Endothelial cell of umbilical vein (primary cell): ENCODE measurements around the gene CAPN12. TPM values are rescaled to one million over a fixed set of nuclear protein-coding genes. Genes with fewer than 3 reads are reported as not detected.

Source experiments
- BruUV-seq: library from RNA; stranded (reverse); fragments of 400-500 nt; replicated peaks from 2 replicates; lab custom pipeline; 2021; lab: Mats Ljungman, UMichigan
- CTCF ChIA-PET: fragments of 300-600, 350-600 bp; sonication (Branson Sonifier 250); formaldehyde crosslinking; loops from one replicate; lab custom pipeline; 2021; ENCODE audit warnings: antibody characterized with exemption, inconsistent platforms; lab: Charles Lee
- POLR2A ChIA-PET: fragments of 300-600, 350-600 bp; sonication (Branson Sonifier 250); formaldehyde crosslinking; loops from one replicate; lab custom pipeline; 2021; ENCODE audit warnings: antibody characterized with exemption, inconsistent platforms; lab: Charles Lee
- DNase-seq: peaks from one replicate; pipeline ENCODE4 v3.0.0-alpha.2; 2011; ENCODE audit warnings: low read depth, low spot score
- FAIRE-seq: peaks from 2 replicates; lab custom pipeline; 2011; peaks lifted over from hg19 to GRCh38; lab: Jason Lieb, UNC
- H2AFZ ChIP-seq: 2 replicates; pipeline ENCODE4 v1.6.0; 2012; ENCODE audit warnings: low read depth, low read length, control low read depth, inconsistent platforms
- H3K27ac ChIP-seq: 2 replicates; pipeline ENCODE4 v1.5.1; 2011; ENCODE audit warnings: low read depth, mild to moderate bottlenecking, control low read depth, low read length, moderate library complexity; ENCODE audit not compliant: insufficient read depth
- H3K27me3 ChIP-seq, 2 experiments: 2 replicates each; pipeline versions ENCODE4 v1.6.0 to v1.6.1; 2011; ENCODE audit warnings: low read length in 2 of 2, mixed read lengths in 1 of 2; ENCODE audit not compliant: control insufficient read depth in 2 of 2, insufficient read depth in 2 of 2
- H3K36me3 ChIP-seq, 2 experiments: 2 replicates in 1 of 2; 3 replicates in 1 of 2; pipeline ENCODE4 v1.5.1; 2011; ENCODE audit warnings: low read length in 2 of 2, mild to moderate bottlenecking in 1 of 2, moderate library complexity in 1 of 2; ENCODE audit not compliant: control insufficient read depth in 2 of 2, insufficient read depth in 2 of 2; ENCODE audit errors: extremely low read depth in 1 of 2
- H3K4me1 ChIP-seq: 3 replicates; pipeline ENCODE4 v1.5.1; 2011; ENCODE audit warnings: mild to moderate bottlenecking, low read length; ENCODE audit not compliant: control insufficient read depth, insufficient read depth; ENCODE audit errors: extremely low read depth
- H3K4me2 ChIP-seq: 2 replicates; pipeline ENCODE4 v1.6.1; 2011; ENCODE audit warnings: low read length, control low read depth, mixed read lengths; ENCODE audit not compliant: insufficient read depth
- H3K4me3 ChIP-seq, 3 experiments: fragments of 200-600 bp in 1 of 3; sonication (generic), shearing (Covaris generic) in 1 of 3; replicated peaks in 1 of 3; 2 replicates each; pipeline ENCODE4 v1.5.1; 2011 to 2016; ENCODE audit warnings: control low read depth in 3 of 3, low read length in 3 of 3, mild to moderate bottlenecking in 2 of 3, inconsistent platforms in 1 of 3, low read depth in 1 of 3, moderate library complexity in 1 of 3; ENCODE audit not compliant: insufficient read depth in 1 of 3
- H3K79me2 ChIP-seq: 2 replicates; pipeline ENCODE4 v1.6.0; 2012; ENCODE audit warnings: low read length, inconsistent platforms; ENCODE audit not compliant: control insufficient read depth, insufficient read depth
- H3K9ac ChIP-seq: replicated peaks from 2 replicates; pipeline ENCODE3; 2011; ENCODE audit warnings: low read length, control low read depth; ENCODE audit not compliant: insufficient read depth; ENCODE audit errors: extremely low read depth
- H3K9me1 ChIP-seq: replicated peaks from 3 replicates; pipeline ENCODE4 v1.6.0; 2011; ENCODE audit warnings: mild to moderate bottlenecking, low read length; ENCODE audit not compliant: control insufficient read depth, insufficient read depth; ENCODE audit errors: extremely low read depth
- H3K9me3 ChIP-seq: replicated peaks from 2 replicates; pipeline ENCODE4 v1.5.1; 2012; ENCODE audit warnings: low read length, inconsistent platforms; ENCODE audit not compliant: control insufficient read depth, insufficient read depth
- H4K20me1 ChIP-seq: replicated peaks from 2 replicates; pipeline ENCODE3; 2011; ENCODE audit warnings: mild to moderate bottlenecking, low read length; ENCODE audit not compliant: control insufficient read depth, insufficient read depth; ENCODE audit errors: extremely low read depth
- CTCF ChIP-seq, 2 donors: IDR thresholded peaks; 1 replicate in 1 of 2; 2 replicates in 1 of 2; pipeline ENCODE4 v1.5.1; 2011; ENCODE audit warnings: low read length in 2 of 2, mild to moderate bottlenecking in 2 of 2, moderate library complexity in 2 of 2, control low read depth in 1 of 2, inconsistent platforms in 1 of 2, low read depth in 1 of 2; ENCODE audit not compliant: insufficient read depth in 1 of 2; ENCODE audit errors: extremely low read depth in 1 of 2
- FOS ChIP-seq: IDR thresholded peaks from 2 replicates; pipeline ENCODE4 v1.6.1; 2011; ENCODE audit warnings: mild to moderate bottlenecking, low read length, moderate library complexity, borderline replicate concordance; ENCODE audit not compliant: insufficient read depth
- JUN ChIP-seq: IDR thresholded peaks from 2 replicates; pipeline ENCODE4 v1.6.1; 2011; ENCODE audit warnings: borderline replicate concordance, low read depth; ENCODE audit not compliant: insufficient read length, insufficient read depth
- POLR2AphosphoS5 ChIP-seq: IDR thresholded peaks from 2 replicates; pipeline ENCODE4 v1.6.1; 2012; ENCODE audit warnings: low read depth, mild to moderate bottlenecking, control low read depth, low read length, moderate library complexity; ENCODE audit not compliant: insufficient read depth
- dilution Hi-C: fragments of 300-500 bp; cut with MboI; formaldehyde crosslinking; loops from one replicate; pipeline ENCODE4 v1.15.0; 2019; ENCODE audit warnings: low sequenced_read_pairs; ENCODE audit not compliant: extremely low pct_ligation_motif_present
- intact Hi-C: fragments of 100-400 bp; cut with micrococcal nuclease; formaldehyde crosslinking; loops from one replicate; pipeline ENCODE4 v1.10.0; 2022
- polyA plus RNA-seq, 4 experiments: library from polyadenylated mRNA; depleted of rRNA in 3 of 4; stranded (reverse) in 3 of 4; unstranded in 1 of 4; fragments of >200 nt; gene quantifications; 2 replicates each; pipeline versions ENCODE4 v1.2.1 to v1.2.3, GENCODE V29; 2011 to 2012; ENCODE audit warnings: missing spikeins in 1 of 4
- total RNA-seq: library from RNA; stranded (reverse); gene quantifications from 2 replicates; pipeline ENCODE4 v1.2.3, GENCODE V29; 2021
- TF ChIP-seq, protein P1 (sequence below): IDR thresholded peaks from 2 replicates; pipeline ENCODE4 v1.6.1; 2011; ENCODE audit not compliant: insufficient read depth, insufficient read length

CAPN12 gene
- total and polyA plus RNA-seq, 2 donors (not counting 3 experiments of a cell fraction or from before 2014, with no cell fraction given) = 0.35 TPM; not detected in 1

GRCh38 chr19:38704488-38705026 lies 39.7 kb downstream of the CAPN12 start:
- DNase-seq = no peak
- dilution Hi-C loops = no loop called here
- intact Hi-C loops = loop anchor here (10.0 kb wide), 1 partner anchor 300 kb away; the partner anchor contains the start of gene FAM98C

More at GRCh38 chr19:38704488-38705026, 39.7 kb downstream of the CAPN12 start:
- CTCF ChIA-PET = interaction anchor here (0.7 to 1.4 kb wide), 3 partner anchors 11 to 70 kb away, joined by 3 to 5 read pairs (median 3); no protein-coding TSS in a partner anchor
- Histone ChIP-seq H3K27ac (no peak overlapping the region), H3K79me2 (peaks cover 40% of the 10 kb centered on the region), H2AFZ (no peak overlapping the region), H3K4me1 (peaks cover 30% of the 10 kb centered on the region), H4K20me1 (no peaks in the 10 kb centered on the region), H3K4me3 (no peak overlapping the region), H3K9ac (no peak overlapping the region), H3K4me2 (no peak overlapping the region), H3K36me3 (peaks cover 27 to 73% of the 10 kb centered on the region in 2 experiments), H3K27me3 (no peaks in the 10 kb centered on the region), H3K9me3 (no peaks in the 10 kb centered on the region), H3K9me1 (no peaks in the 10 kb centered on the region)
- BruUV-seq = no TSS peak
- no peak for FAIRE-seq
- POLR2A ChIA-PET = interaction anchor here (0.6 kb wide), 1 partner anchor 45 kb away, joined by 3 read pairs; no protein-coding TSS in a partner anchor
- TF ChIP-seq JUN (no peak), POLR2AphosphoS5 (no peak), CTCF (IDR thresholded peaks at IDR 0.05; ENCODE audit: extremely low read depth in 1 of 2, insufficient read depth in 1 of 2, low read depth in 1 of 2, low read length in 2 of 2) (no peak), FOS (no peak)
- TF ChIP-seq, protein P1, sequence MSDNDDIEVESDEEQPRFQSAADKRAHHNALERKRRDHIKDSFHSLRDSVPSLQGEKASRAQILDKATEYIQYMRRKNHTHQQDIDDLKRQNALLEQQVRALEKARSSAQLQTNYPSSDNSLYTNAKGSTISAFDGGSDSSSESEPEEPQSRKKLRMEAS = no peak
